Activated CD8-positive, alpha-beta memory T cell treated with anti-CD3 and anti-CD28 coated beads for 36 hours (primary cell): Measurements from ENCODE around the gene ERCC6L. TPM values are rescaled to one million over a fixed set of nuclear protein-coding genes. Genes with fewer than 3 reads are reported as not detected.

Experiments used
- CTCF ChIA-PET: fragments of 350-600 bp; sonication (Branson Sonifier 250); formaldehyde crosslinking; loops from one replicate; lab custom pipeline; 2021; ENCODE audit warnings: antibody characterized with exemption; lab: Charles Lee
- POLR2A ChIA-PET: fragments of 350-600 bp; sonication (Branson Sonifier 250); formaldehyde crosslinking; loops from one replicate; lab custom pipeline; 2021; ENCODE audit warnings: antibody characterized with exemption; lab: Charles Lee
- total RNA-seq, 2 experiments: library from RNA; stranded (reverse); gene quantifications; one replicate each; pipeline ENCODE4 v1.2.3, GENCODE V29; 2021

Gene ERCC6L, protein sequence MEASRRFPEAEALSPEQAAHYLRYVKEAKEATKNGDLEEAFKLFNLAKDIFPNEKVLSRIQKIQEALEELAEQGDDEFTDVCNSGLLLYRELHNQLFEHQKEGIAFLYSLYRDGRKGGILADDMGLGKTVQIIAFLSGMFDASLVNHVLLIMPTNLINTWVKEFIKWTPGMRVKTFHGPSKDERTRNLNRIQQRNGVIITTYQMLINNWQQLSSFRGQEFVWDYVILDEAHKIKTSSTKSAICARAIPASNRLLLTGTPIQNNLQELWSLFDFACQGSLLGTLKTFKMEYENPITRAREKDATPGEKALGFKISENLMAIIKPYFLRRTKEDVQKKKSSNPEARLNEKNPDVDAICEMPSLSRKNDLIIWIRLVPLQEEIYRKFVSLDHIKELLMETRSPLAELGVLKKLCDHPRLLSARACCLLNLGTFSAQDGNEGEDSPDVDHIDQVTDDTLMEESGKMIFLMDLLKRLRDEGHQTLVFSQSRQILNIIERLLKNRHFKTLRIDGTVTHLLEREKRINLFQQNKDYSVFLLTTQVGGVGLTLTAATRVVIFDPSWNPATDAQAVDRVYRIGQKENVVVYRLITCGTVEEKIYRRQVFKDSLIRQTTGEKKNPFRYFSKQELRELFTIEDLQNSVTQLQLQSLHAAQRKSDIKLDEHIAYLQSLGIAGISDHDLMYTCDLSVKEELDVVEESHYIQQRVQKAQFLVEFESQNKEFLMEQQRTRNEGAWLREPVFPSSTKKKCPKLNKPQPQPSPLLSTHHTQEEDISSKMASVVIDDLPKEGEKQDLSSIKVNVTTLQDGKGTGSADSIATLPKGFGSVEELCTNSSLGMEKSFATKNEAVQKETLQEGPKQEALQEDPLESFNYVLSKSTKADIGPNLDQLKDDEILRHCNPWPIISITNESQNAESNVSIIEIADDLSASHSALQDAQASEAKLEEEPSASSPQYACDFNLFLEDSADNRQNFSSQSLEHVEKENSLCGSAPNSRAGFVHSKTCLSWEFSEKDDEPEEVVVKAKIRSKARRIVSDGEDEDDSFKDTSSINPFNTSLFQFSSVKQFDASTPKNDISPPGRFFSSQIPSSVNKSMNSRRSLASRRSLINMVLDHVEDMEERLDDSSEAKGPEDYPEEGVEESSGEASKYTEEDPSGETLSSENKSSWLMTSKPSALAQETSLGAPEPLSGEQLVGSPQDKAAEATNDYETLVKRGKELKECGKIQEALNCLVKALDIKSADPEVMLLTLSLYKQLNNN
- total RNA-seq, result 10 to 100 TPM; 12.0 to 12.6 TPM

DNA sequence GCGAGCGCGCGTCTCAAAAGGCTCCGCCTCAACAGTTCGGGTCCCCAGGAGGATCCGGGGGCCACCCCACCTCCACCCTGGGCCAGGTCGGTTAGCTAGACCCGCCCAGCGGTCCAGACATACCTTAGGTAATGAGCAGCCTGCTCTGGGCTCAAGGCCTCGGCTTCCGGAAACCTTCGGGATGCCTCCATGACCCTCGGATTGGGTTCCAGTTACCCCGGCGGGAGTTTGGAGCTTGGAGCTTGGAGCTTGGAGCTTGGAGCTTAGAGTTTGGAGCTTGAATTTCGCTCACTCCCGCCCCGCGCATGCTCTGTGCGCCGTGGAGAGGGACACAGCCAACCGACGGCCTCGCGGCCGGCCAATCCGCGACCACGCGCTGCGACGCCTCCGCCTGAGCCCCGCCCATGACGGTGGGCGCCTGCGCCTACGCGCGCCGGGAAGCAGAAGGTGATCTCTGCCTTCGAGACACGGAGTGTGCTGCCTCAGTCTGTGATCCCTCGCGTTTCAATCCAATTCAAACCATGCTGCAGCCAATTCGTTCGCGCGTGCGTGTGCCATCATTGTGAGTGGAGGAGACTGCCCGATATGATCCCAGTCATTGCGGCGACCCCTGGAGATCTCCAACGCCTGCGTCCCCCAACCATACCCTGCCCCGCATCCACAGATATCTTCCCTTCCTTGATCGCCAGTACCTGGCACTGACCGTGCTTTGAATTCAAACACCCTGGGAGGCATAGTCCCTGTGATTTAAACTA lies at the start of gene ERCC6L:
Gene ERCC6L (minus strand): TSS at position 307 of the 755 bp plus-strand sequence. CDS start 116 bp downstream, at position 191.
- POLR2A ChIA-PET, result interaction anchor here (0.7 to 1.3 kb wide), 3 partner anchors 19 to 58 kb away, joined by 3 to 9 read pairs (median 4); partner anchors contain the start of genes PIN4 and RPS4X
- CTCF ChIA-PET, result interaction anchor here (0.7 kb wide), 1 partner anchor 21 kb away, joined by 4 read pairs; no protein-coding TSS in a partner anchor

DNA sequence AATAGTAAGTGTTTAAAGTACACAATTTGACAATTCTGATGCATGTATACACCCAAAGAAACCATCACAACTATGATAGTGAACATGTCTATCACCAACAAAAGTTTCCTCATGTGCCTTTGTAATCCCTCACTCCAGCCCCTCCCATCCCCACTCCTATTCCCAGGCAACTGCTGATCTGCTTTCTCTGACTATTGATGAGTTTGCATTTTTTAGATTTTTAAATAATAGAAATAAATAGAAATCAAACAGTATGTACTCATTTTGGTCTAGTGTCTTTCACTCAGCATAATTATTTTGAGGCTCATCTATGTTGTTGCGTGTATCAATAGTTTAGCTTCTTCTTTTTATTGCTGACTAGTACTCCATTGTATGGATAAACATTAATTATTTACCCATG lies 43.5 kb upstream of the ERCC6L start:
- POLR2A ChIA-PET, result no interaction called here
- CTCF ChIA-PET, result interaction anchor here (1.2 kb wide), 1 partner anchor 15 kb away, joined by 3 read pairs; no protein-coding TSS in a partner anchor

DNA sequence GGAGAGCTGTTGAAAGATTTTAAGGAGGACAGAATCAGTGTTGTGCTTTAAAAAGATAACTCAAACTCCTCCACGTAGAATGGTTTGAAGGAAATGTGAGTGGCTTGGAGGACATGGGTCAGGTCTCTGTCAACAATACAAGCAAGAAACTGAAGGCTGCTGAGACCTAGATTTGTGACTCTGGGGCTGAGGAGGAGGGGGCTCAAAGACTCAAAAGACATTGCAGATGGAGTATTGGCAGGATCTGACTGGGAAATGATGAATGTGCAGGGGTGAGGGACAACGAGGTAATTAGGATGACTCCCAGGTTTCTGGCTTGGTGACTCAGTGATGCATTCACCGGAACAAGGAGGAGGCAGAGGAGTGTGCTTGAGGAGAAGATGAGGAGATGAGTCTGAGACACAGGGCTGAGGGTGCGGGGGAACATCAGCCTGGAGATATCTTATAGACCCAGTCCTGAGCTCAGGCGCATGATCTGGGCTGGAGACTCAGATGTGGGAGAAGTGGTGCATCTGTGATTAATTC lies 41.6 kb upstream of the ERCC6L start:
- ChIA-PET POLR2A (no interaction called here), CTCF (no interaction called here)

DNA sequence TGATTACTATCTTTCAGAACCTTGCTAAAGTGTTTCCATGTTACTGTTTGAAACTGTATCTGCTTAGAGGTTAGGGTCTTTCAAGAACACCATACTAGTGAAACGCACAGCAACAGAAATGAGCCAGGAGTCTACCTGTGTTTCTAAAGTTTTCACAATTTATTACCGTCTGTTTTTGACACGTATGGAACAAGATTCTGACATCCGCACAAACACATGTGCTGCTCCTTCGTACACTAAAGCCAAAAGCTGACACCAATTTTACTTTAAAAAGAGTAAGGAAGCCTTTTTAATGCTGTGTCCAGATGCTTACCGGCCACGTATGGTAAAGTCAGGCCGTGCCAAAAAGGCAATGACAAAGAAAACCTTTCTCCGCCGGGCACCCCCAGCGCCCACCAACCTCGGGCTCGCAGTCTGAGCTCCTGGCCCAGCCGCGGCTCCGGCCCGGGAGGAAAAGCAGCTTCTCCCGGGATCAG lies 37.7 kb upstream of the ERCC6L start:
- POLR2A ChIA-PET, result interaction anchor here (1.0 to 1.9 kb wide), 5 partner anchors 38 to 345 kb away, joined by 3 to 9 read pairs (median 4); partner anchors contain the start of genes ERCC6L and PIN4
- CTCF ChIA-PET, result interaction anchor here (0.5 to 1.3 kb wide), 9 partner anchors 14 to 345 kb away, joined by 3 to 6 read pairs (median 3); no protein-coding TSS in a partner anchor

DNA sequence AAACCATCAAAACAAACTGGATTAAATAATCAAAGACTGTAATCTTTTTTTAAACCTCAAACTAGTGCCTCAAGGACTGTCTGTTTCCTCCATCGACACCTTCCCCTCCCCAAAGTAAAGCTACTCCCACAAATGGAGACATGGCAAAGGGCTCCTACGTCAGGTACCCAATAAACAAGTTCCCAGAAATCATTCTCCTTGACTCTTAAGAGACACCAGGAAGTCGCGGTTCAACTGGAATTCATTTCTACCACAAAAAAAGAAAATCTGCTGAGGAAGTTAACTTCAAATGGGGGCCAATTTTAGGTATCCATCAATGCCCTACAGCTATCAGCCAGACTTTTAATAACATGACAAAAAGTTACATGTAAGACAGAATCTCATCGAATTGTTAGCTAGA lies 35.7 kb upstream of the ERCC6L start:
- POLR2A ChIA-PET, result no interaction called here
- CTCF ChIA-PET, result no interaction called here

DNA sequence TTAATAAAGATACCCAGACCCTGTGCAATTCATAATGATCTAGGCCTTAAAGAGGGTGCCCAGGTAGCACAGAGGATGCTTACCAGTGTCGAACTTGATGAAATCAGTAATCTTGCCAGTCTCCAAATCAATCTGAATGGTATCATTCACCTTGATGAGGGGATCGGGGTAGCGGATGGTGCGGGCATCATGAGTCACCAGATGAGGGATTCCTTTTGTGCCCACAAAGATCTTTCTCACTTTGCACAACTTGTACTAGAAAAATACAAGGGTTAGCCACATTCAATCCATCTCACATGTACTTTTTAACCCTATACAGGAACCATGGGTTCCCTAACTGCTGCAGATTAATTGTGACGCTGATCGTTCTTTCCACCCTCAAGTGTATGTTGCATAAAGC lies 34.9 kb upstream of the ERCC6L start:
- POLR2A ChIA-PET, result no interaction called here
- CTCF ChIA-PET, result no interaction called here

DNA sequence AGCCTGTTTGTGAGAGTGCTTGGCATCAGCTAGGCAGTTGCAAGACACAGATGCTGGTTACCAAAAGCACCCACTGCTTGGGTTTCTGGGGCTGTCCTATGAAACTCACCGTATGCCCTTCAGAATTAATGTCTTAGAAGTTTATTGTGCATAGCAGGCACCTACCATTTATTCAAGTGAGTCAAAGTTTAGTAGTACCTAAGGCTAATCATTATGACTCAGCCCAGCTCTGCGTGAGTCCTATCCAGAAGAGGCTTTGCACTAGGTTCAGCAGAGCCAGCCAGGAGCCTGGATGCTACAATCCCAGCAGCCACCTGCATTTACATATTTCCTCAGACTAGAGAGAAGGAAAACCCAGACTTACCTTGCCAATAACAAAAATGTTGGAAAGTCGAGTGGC lies 34.0 kb upstream of the ERCC6L start:
- POLR2A ChIA-PET, result no interaction called here
- CTCF ChIA-PET, result no interaction called here

DNA sequence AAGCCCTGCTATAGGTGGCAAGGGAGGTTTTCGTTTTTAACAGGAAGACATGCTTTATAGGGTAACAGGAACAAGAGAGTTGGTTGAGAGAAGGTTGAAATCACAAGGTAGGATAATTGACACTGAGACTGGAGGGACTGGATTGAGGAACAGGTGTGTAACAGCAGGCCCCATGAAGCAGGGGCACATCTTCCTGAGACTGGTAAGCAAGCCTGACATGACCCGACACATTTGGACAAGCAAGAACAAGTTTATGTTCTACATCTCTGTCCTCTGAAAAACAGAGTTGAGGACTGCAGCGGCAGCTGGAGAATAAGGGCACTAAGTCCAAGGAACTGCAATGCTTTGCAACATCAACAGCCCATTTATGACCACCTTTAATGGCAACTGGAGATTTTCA lies 33.0 kb upstream of the ERCC6L start:
- ChIA-PET CTCF (no interaction called here), POLR2A (no interaction called here)

DNA sequence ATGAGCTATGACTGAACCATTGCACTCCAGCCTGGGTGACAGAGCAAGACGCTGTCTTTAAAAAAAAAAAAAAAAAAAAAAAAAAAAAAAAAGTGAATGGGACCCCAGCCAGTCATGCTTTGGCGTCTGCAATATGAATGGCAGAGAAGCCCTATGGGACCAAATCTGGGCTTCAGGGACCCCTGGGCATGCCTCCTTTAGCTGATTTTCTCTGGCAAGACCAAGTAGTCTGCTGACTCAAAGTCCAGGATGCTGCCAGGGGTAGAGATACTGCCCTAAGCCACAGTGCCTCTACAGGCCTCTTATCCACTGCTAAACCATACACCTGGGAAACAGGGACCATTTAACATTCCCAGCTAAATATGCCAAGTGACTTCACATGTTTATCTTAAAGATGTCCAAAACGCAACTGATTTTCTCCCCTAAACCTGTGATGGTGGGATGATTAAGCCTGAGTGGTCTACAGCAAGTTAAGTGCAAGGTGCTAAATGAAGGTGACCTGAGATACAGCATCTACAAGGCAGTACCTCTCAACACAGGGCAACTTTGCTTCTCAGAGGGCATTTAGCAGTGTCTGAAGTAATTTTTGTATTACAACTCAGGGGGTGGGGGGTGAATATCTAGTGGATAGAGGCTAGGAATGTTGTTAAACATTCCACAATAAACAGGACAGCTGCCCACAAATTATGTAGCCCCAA lies 32.4 kb upstream of the ERCC6L start:
- ChIA-PET CTCF (no interaction called here), POLR2A (no interaction called here)

DNA sequence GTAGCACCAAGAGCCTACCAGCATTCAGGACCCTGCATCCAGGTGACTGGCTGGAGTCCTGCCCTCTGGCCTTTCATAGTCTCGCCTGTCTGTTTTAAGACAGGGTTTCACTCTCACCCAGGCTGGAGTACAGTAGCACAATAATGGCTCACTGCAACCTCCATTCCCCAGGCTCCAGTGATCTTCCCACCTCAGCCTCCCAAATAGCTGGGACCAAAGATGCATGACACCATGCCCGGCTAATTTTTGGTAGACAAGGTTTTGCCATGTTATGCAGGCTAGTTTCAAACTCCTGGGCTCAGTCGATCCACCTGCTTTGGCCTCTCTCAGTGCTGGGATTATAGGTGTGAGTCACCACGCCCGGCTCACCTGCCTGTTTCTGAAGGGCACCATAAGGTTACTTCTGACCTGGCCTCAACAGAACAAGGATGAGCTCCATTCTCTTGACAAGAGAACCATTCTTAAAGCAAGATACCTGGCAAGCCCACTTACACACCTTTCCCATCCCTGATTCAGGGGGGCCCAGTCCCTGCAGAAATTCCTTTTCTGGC lies 31.6 kb upstream of the ERCC6L start:
- POLR2A ChIA-PET, result interaction anchor here (0.6 kb wide), 1 partner anchor 871 kb away, joined by 5 read pairs; no protein-coding TSS in a partner anchor
- CTCF ChIA-PET, result no interaction called here

DNA sequence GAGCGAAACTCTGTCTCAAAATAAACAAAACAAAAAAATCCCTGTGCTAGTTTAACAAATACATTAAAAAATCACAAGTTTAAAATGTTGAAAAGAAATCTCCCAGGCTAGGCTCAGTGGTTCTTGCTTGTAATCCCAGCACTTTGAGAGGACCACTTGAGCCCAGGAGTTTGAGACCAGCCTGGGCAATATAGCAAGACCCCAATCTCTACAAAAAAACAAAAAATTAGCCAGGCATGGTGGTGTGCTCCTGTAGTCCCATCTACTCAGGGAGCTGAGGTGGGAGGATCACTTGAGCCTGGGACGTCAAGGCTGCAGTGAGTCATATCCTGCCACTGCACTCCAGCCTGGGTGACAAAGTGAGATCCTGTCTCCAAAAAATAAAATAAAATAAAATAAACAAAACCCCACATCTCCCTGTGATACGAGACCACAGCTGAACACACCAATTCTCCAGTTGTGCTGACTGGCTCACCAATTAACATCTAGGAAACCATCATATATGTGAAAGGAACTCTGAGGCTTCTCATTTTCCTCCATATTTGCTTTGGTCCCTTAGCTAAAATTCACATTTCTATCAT lies 30.9 kb upstream of the ERCC6L start:
- ChIA-PET CTCF (interaction anchor here (1.4 kb wide), 1 partner anchor 25 kb away, joined by 7 read pairs; no protein-coding TSS in a partner anchor), POLR2A (interaction anchor here (0.6 kb wide), 1 partner anchor 870 kb away, joined by 5 read pairs; no protein-coding TSS in a partner anchor)

DNA sequence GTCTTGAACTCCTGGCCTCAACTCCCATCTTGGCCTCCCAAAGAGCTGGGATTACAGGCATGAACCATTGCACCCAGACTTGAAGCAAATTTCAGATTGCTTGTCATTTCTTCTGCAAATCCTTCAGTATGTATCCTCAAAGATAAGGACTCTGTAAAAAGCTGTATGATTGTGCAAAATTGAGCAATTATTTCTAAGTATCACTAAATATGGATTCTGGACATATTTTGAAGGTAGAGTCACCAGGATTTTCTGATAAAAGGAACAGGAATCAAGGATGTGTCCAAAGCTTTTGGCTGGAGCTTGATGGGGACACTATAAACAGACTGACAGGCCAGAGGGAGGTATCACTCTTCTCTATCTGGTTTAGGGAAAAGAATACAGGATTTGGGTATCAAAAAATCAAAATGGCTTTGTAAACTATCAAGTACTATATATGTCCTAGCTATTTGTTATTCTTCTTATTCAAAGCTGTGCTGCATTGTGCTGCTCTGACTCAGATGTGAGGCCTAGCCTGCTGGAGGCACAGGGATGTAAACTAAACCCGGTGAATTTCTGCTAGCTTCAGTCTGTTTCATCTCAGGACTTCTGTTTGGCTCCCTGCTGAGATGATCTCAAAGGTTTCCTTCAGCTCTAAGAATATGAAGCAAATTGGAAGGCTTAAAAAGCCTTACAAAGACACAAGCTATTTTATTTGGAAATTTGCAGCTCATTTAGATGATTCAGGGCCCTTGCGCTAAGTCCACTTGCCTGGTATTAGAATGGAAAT lies 30.0 kb upstream of the ERCC6L start:
- CTCF ChIA-PET, result interaction anchor here (1.4 kb wide), 1 partner anchor 24 kb away, joined by 7 read pairs; no protein-coding TSS in a partner anchor

DNA sequence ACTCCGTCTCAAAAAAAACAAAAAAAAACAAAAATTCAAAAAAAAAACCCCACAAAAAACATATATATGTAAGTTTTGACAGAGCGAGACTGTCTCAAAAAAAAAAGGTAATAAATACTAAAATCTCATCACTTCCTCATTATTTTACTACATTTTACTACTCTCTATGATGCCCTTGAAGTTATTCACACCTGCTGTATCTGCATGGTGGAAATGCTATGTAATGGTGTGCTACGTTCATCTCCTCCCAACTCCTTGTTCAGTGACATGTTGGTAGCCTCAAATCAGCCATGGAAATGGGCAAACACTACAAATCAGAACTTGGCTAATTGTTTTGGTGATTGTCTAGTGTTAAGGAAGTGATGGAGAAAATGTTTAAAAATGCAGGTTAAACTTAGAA lies 26.4 kb upstream of the ERCC6L start:
- POLR2A ChIA-PET, result no interaction called here
- CTCF ChIA-PET, result no interaction called here

More for the DNA sequence above, 30.0 kb upstream of the ERCC6L start:
- POLR2A ChIA-PET, result interaction anchor here (0.6 kb wide), 1 partner anchor 275 kb away, joined by 4 read pairs; no protein-coding TSS in a partner anchor

DNA sequence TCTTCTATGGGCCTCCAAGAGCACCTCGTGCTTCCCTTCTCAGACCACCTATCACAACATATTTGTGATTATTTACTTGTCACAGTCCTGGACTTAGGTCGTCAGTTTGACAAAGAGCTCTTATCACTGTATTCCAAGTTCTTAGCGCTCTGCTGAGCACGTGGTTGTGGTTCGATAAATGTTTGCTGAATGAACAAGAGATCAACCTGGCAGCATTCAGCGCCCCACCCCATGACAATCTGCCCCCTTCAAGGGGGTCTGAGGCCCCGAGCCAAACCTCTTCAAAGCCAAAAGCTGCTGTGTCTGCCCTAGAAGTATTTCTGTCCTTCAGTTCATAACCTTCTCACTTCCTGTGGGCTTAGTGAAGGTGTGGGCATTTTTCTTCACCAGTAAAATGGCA lies 23.2 kb upstream of the ERCC6L start:
- CTCF ChIA-PET, result interaction anchor here (0.7 kb wide), 1 partner anchor 15 kb away, joined by 3 read pairs; the partner anchor contains the start of gene RPS4X
- POLR2A ChIA-PET, result no interaction called here

DNA sequence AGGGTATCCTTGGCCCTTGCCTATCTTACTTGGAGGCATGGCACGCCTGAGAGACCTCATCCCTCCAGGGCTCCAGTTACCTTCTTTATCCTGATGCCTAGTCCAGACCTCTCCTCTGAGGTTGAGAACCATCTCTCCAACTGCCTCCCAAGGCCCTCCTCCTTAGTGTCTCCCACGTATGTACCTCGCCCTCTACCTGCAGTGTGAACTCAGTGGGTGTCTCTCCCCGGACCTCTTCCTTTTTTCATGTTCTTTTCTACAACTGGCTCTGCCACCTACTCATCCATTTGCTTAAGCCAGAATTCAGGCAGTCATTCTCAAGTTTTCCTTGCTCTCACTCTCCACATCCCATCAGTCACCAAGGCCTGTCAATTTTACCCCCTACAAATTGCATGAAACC lies 21.6 kb upstream of the ERCC6L start:
- CTCF ChIA-PET, result interaction anchor here (0.7 kb wide), 1 partner anchor 17 kb away, joined by 4 read pairs; the partner anchor contains the start of gene RPS4X
- POLR2A ChIA-PET, result no interaction called here

DNA sequence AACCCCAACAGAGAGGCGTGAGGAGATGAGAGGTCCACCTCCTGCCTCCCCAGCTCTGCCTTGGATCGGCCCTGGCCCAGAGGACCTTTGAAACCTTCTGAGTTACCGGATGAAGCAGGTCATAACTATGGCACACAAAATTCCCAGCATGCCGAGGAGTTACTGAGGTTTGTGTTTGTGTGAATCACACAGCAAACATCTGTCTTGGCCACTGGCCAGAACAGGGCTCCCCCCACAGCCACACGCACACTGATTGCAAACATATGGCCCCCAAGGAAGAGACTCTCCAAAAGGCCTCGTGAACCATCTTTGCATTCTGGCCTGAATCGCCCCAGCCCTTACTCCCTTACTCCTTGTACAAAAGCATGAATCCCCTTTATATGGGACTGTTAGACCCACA lies 19.3 kb upstream of the ERCC6L start:
- ChIA-PET POLR2A (no interaction called here), CTCF (no interaction called here)
